Medulla oblongata (tissue), 1 donor: Measurements from ENCODE around the gene SLC37A3.
"Not testable (repeated sequence)": the region's sequence is repeated elsewhere in the genome, so short reads cannot be mapped to it uniquely, and the experiment has no call there.

Experiments used
- DNase-seq: peaks from one replicate; pipeline ENCODE4 v3.0.0-alpha.2; 2015; ENCODE audit errors: extremely low spot score

Gene SLC37A3

GRCh38 chr7:140397784-140398750, at the start of gene SLC37A3:
Gene SLC37A3 (minus strand): TSS chr7:140398530. CDS start chr7:140382526, 16,004 bp downstream.
- DNase-seq = peak; percentile 86

GRCh38 chr7:140447841-140448240, 49.5 kb upstream of the SLC37A3 start:
- DNase-seq = no peak

GRCh38 chr7:140446467-140446866, 48.1 kb upstream of the SLC37A3 start:
- no peak for DNase-seq

- DNase-seq = no peak
These were observed 43.2 kb upstream of the SLC37A3 start for GRCh38 chr7:140441519-140441918.

- no peak for DNase-seq
These were observed 42.3 kb upstream of the SLC37A3 start for GRCh38 chr7:140440593-140440992.

- DNase-seq = no peak
These were observed 41.0 kb upstream of the SLC37A3 start for GRCh38 chr7:140439359-140439758.

GRCh38 chr7:140435252-140435895, 37.0 kb upstream of the SLC37A3 start:
- no peak for DNase-seq

GRCh38 chr7:140433396-140433795, 35.1 kb upstream of the SLC37A3 start:
- DNase-seq = no peak

GRCh38 chr7:140426130-140426529, 27.8 kb upstream of the SLC37A3 start:
- DNase-seq = no peak

- DNase-seq = no peak
These were observed 27.4 kb upstream of the SLC37A3 start for GRCh38 chr7:140425718-140426117.

- DNase-seq = no peak
These were observed 25.2 kb upstream of the SLC37A3 start for GRCh38 chr7:140423501-140423900.

GRCh38 chr7:140421521-140421920, 23.2 kb upstream of the SLC37A3 start:
- DNase-seq = no peak

- no peak for DNase-seq
These were observed 20.3 kb upstream of the SLC37A3 start for GRCh38 chr7:140418653-140419052.

- not testable (repeated sequence) for DNase-seq
These were observed 19.8 kb upstream of the SLC37A3 start for GRCh38 chr7:140418156-140418472.

- DNase-seq = no peak
These were observed 19.3 kb upstream of the SLC37A3 start for GRCh38 chr7:140417456-140418155.

- no peak for DNase-seq
These were observed 18.2 kb upstream of the SLC37A3 start for GRCh38 chr7:140416560-140416959.

- not testable (repeated sequence) for DNase-seq
These were observed 17.5 kb upstream of the SLC37A3 start for GRCh38 chr7:140415816-140416215.

GRCh38 chr7:140415361-140415760, 17.0 kb upstream of the SLC37A3 start:
- DNase-seq = no peak

GRCh38 chr7:140404565-140405065, 6.3 kb upstream of the SLC37A3 start:
- DNase-seq = no peak

GRCh38 chr7:140403878-140404564, 5.7 kb upstream of the SLC37A3 start, which contains the start of gene RAB19:
Gene RAB19 (plus strand): TSS chr7:140404058. CDS start chr7:140407647, 3,589 bp downstream.
- no peak for DNase-seq

- no peak for DNase-seq
These were observed 4.0 kb upstream of the SLC37A3 start for GRCh38 chr7:140402178-140402835.
